ENCODE results near the gene C1QTNF5.

GRCh38 chr11:119374632-119375336, 34.1 kb upstream of the C1QTNF5 start:
- TF ChIP-seq, protein P1, sequence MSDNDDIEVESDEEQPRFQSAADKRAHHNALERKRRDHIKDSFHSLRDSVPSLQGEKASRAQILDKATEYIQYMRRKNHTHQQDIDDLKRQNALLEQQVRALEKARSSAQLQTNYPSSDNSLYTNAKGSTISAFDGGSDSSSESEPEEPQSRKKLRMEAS (IDR thresholded peaks at IDR 0.05) = no peak
- TF ChIP-seq, protein P2, sequence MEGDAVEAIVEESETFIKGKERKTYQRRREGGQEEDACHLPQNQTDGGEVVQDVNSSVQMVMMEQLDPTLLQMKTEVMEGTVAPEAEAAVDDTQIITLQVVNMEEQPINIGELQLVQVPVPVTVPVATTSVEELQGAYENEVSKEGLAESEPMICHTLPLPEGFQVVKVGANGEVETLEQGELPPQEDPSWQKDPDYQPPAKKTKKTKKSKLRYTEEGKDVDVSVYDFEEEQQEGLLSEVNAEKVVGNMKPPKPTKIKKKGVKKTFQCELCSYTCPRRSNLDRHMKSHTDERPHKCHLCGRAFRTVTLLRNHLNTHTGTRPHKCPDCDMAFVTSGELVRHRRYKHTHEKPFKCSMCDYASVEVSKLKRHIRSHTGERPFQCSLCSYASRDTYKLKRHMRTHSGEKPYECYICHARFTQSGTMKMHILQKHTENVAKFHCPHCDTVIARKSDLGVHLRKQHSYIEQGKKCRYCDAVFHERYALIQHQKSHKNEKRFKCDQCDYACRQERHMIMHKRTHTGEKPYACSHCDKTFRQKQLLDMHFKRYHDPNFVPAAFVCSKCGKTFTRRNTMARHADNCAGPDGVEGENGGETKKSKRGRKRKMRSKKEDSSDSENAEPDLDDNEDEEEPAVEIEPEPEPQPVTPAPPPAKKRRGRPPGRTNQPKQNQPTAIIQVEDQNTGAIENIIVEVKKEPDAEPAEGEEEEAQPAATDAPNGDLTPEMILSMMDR (IDR thresholded peaks at IDR 0.05; ENCODE audit: low read depth, low read length, missing input control) = no peak
- TF ChIP-seq, protein P3, sequence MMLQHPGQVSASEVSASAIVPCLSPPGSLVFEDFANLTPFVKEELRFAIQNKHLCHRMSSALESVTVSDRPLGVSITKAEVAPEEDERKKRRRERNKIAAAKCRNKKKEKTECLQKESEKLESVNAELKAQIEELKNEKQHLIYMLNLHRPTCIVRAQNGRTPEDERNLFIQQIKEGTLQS (IDR thresholded peaks at IDR 0.05) = no peak
- TF ChIP-seq, protein P4, sequence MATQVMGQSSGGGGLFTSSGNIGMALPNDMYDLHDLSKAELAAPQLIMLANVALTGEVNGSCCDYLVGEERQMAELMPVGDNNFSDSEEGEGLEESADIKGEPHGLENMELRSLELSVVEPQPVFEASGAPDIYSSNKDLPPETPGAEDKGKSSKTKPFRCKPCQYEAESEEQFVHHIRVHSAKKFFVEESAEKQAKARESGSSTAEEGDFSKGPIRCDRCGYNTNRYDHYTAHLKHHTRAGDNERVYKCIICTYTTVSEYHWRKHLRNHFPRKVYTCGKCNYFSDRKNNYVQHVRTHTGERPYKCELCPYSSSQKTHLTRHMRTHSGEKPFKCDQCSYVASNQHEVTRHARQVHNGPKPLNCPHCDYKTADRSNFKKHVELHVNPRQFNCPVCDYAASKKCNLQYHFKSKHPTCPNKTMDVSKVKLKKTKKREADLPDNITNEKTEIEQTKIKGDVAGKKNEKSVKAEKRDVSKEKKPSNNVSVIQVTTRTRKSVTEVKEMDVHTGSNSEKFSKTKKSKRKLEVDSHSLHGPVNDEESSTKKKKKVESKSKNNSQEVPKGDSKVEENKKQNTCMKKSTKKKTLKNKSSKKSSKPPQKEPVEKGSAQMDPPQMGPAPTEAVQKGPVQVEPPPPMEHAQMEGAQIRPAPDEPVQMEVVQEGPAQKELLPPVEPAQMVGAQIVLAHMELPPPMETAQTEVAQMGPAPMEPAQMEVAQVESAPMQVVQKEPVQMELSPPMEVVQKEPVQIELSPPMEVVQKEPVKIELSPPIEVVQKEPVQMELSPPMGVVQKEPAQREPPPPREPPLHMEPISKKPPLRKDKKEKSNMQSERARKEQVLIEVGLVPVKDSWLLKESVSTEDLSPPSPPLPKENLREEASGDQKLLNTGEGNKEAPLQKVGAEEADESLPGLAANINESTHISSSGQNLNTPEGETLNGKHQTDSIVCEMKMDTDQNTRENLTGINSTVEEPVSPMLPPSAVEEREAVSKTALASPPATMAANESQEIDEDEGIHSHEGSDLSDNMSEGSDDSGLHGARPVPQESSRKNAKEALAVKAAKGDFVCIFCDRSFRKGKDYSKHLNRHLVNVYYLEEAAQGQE (IDR thresholded peaks at IDR 0.05) = no peak
- TF ChIP-seq, protein P5, sequence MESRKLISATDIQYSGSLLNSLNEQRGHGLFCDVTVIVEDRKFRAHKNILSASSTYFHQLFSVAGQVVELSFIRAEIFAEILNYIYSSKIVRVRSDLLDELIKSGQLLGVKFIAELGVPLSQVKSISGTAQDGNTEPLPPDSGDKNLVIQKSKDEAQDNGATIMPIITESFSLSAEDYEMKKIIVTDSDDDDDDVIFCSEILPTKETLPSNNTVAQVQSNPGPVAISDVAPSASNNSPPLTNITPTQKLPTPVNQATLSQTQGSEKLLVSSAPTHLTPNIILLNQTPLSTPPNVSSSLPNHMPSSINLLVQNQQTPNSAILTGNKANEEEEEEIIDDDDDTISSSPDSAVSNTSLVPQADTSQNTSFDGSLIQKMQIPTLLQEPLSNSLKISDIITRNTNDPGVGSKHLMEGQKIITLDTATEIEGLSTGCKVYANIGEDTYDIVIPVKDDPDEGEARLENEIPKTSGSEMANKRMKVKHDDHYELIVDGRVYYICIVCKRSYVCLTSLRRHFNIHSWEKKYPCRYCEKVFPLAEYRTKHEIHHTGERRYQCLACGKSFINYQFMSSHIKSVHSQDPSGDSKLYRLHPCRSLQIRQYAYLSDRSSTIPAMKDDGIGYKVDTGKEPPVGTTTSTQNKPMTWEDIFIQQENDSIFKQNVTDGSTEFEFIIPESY (IDR thresholded peaks at IDR 0.05) = no peak
- TF ChIP-seq TAF1 (conservative IDR thresholded peaks at IDR 0.05) = no peak
- TF ChIP-seq RAD21 (IDR thresholded peaks at IDR 0.05) = no peak
- TF ChIP-seq RXRA (IDR thresholded peaks at IDR 0.05) = no peak
- TF ChIP-seq GABPA (IDR thresholded peaks at IDR 0.05 in 1 of 2, conservative IDR thresholded peaks at IDR 0.05 in 1 of 2) = no peak
- no peak for TF ChIP-seq JUND (IDR thresholded peaks at IDR 0.05)
- TF ChIP-seq HNF4G (IDR thresholded peaks at IDR 0.05) = no peak
- TF ChIP-seq SP1 (IDR thresholded peaks at IDR 0.05) = no peak
